Bronchial epithelial cell (primary cell): Measurements from ENCODE around the gene TCF23. TPM values are rescaled to one million over a fixed set of nuclear protein-coding genes. Genes with fewer than 3 reads are reported as not detected.

ENCODE experiments used
- DNase-seq: peaks from one replicate; pipeline ENCODE4 v3.0.0-alpha.2; 2010; ENCODE audit warnings: low read depth
- FAIRE-seq: peaks from 2 replicates; lab custom pipeline; 2011; peaks lifted over from hg19 to GRCh38; lab: Jason Lieb, UNC
- H3K27me3 ChIP-seq: 2 replicates; pipeline ENCODE4 v1.5.1; 2011; ENCODE audit warnings: low read length; ENCODE audit not compliant: control insufficient read depth, insufficient read depth
- H3K36me3 ChIP-seq: 2 replicates; pipeline ENCODE4 v1.5.1; 2011; ENCODE audit warnings: low read length; ENCODE audit not compliant: control insufficient read depth, insufficient read depth
- H3K4me3 ChIP-seq: 2 replicates; pipeline ENCODE4 v1.5.1; 2011; ENCODE audit warnings: mild to moderate bottlenecking, low read depth, low read length, control low read depth
- total RNA-seq: library from RNA; depleted of rRNA; stranded (reverse); fragments of >200 nt; gene quantifications from 2 replicates; pipeline ENCODE4 v1.2.1, GENCODE V29; 2014
- TF ChIP-seq, protein P1 (sequence below): IDR thresholded peaks from 2 replicates; pipeline ENCODE4 v1.5.1; 2011; ENCODE audit warnings: mild to moderate bottlenecking, moderate library complexity, low read length, control low read depth, inconsistent platforms; ENCODE audit not compliant: insufficient read depth, severe bottlenecking

Gene TCF23
- total RNA-seq, 1 donor from 2014 or later: not detected

DNA sequence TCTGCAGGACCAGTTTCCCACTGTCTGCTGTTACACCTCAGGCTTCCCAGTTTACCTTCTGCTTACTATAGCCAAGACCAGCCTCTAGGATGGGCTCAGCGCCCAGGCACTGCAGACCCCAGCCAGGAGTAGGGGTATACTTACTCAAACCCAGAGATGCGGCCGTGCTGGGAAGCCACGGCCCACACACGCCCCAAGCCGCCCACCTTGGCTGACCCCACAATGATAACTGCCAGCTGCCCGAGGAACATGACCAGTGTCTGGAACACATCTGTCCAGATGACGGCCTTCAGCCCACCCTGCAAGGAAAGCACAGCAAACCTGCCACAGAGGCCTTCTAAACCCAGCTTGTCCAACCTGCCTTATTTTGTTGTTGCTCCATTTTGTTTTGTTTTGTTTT, 56.4 kb downstream of the TCF23 start:
- H3K4me3 ChIP-seq: no peak overlapping the region
- TF ChIP-seq, protein P1, sequence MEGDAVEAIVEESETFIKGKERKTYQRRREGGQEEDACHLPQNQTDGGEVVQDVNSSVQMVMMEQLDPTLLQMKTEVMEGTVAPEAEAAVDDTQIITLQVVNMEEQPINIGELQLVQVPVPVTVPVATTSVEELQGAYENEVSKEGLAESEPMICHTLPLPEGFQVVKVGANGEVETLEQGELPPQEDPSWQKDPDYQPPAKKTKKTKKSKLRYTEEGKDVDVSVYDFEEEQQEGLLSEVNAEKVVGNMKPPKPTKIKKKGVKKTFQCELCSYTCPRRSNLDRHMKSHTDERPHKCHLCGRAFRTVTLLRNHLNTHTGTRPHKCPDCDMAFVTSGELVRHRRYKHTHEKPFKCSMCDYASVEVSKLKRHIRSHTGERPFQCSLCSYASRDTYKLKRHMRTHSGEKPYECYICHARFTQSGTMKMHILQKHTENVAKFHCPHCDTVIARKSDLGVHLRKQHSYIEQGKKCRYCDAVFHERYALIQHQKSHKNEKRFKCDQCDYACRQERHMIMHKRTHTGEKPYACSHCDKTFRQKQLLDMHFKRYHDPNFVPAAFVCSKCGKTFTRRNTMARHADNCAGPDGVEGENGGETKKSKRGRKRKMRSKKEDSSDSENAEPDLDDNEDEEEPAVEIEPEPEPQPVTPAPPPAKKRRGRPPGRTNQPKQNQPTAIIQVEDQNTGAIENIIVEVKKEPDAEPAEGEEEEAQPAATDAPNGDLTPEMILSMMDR: no peak
- no peaks in the 10 kb centered on the region for H3K27me3 ChIP-seq
- no peak for FAIRE-seq
- DNase-seq: no peak
- H3K36me3 ChIP-seq: peaks cover 18% of the 10 kb centered on the region

- H3K4me3 ChIP-seq: no peak overlapping the region
- H3K27me3 ChIP-seq: no peaks in the 10 kb centered on the region
- DNase-seq (no peak), FAIRE-seq (no peak)
- H3K36me3 ChIP-seq: peaks cover 18% of the 10 kb centered on the region
- TF ChIP-seq, protein P1: no peak
These were observed 57.5 kb downstream of the TCF23 start for GRCh38 chr2:27206346-27206745.

Other genes starting within 250 kb of the TCF23 start
- gene MAPRE3, start 178.4 kb upstream of the TCF23 start, total RNA-seq: 1.6 and 2.8 TPM in 2 replicates
- gene TMEM214, start 116.0 kb upstream of the TCF23 start, total RNA-seq: 15.8 and 17.3 TPM in 2 replicates
- 9.2 and 16.5 TPM in 2 replicates for gene AGBL5, start 97.3 kb upstream of the TCF23 start, total RNA-seq
- 226 and 277 TPM in 2 replicates for gene OST4, start 77.3 kb upstream of the TCF23 start, total RNA-seq
- gene EMILIN1, start 70.4 kb upstream of the TCF23 start, total RNA-seq: under 0.01 and 1.6 TPM in 2 replicates
- gene KHK, start 62.2 kb upstream of the TCF23 start, total RNA-seq: 0.53 and 0.77 TPM in 2 replicates
- 0.26 and 0.53 TPM in 2 replicates for gene CGREF1, start 29.9 kb upstream of the TCF23 start, total RNA-seq
- gene ABHD1, start 25.2 kb upstream of the TCF23 start, total RNA-seq: not detected in 2 replicates
- 46.1 and 69.3 TPM in 2 replicates for gene PREB, start 14.4 kb upstream of the TCF23 start, total RNA-seq
- gene PRR30, start 9.6 kb upstream of the TCF23 start, total RNA-seq: not detected in 2 replicates
- 184 and 257 TPM in 2 replicates for gene ATRAID, start 63.0 kb downstream of the TCF23 start, total RNA-seq
- gene SLC5A6, start 63.3 kb downstream of the TCF23 start, total RNA-seq: 6.3 and 21.1 TPM in 2 replicates
- 21.6 and 24.3 TPM in 2 replicates for gene CAD, start 68.4 kb downstream of the TCF23 start, total RNA-seq
- not detected in 2 replicates for gene SLC30A3, start 114.0 kb downstream of the TCF23 start, total RNA-seq
- not detected in 2 replicates for gene DNAJC5G, start 126.4 kb downstream of the TCF23 start, total RNA-seq
- gene TRIM54, start 133.4 kb downstream of the TCF23 start, total RNA-seq: not detected in 2 replicates
- 0.51 and 1.8 TPM in 2 replicates for gene UCN, start 159.4 kb downstream of the TCF23 start, total RNA-seq
- 43.3 and 55.3 TPM in 2 replicates for gene MPV17, start 174.1 kb downstream of the TCF23 start, total RNA-seq
- 19.2 and 20.9 TPM in 2 replicates for gene GTF3C2, start 207.8 kb downstream of the TCF23 start, total RNA-seq
- 29.7 and 32.4 TPM in 2 replicates for gene EIF2B4, start 221.3 kb downstream of the TCF23 start, total RNA-seq
- gene SNX17, start 221.6 kb downstream of the TCF23 start, total RNA-seq: 99.3 and 102 TPM in 2 replicates
- gene ZNF513, start 231.7 kb downstream of the TCF23 start, total RNA-seq: 7.1 and 9.5 TPM in 2 replicates